IPS DF 6.9 (cell line): Measurements from ENCODE around the gene UBE2G2.

Source experiments
- DNase-seq: peaks from one replicate; pipeline ENCODE4 v3.0.0-alpha.2; 2013; ENCODE audit warnings: low read depth, low spot score
- H3K27ac ChIP-seq: one replicate; pipeline ENCODE4 v1.5.1; 2013; ENCODE audit warnings: low read length, control low read depth
- H3K27me3 ChIP-seq: 2 replicates; pipeline ENCODE4 v1.6.1; 2013; ENCODE audit warnings: mild to moderate bottlenecking, low read length; ENCODE audit not compliant: control insufficient read depth, insufficient read depth
- H3K36me3 ChIP-seq: 2 replicates; pipeline ENCODE4 v1.6.1; 2013; ENCODE audit warnings: low read length; ENCODE audit not compliant: control insufficient read depth, insufficient read depth
- H3K4me1 ChIP-seq: 2 replicates; pipeline ENCODE4 v1.6.1; 2013; ENCODE audit warnings: low read length; ENCODE audit not compliant: control insufficient read depth, insufficient read depth
- H3K4me3 ChIP-seq: 2 replicates; pipeline ENCODE4 v1.5.1; 2013; ENCODE audit warnings: mild to moderate bottlenecking, low read length
- H3K9me3 ChIP-seq: 2 replicates; pipeline ENCODE4 v1.6.1; 2013; ENCODE audit warnings: low read length, inconsistent platforms; ENCODE audit not compliant: control insufficient read depth, insufficient read depth
- WGBS: extraction: QIAGEN DNeasy Blood & Tissue Kit; methylation state at CpG from one replicate; pipeline ENCODE4 v1.1.7; 2013; ENCODE audit warnings: mixed read lengths, missing lambda C conversion rate; ENCODE audit not compliant: insufficient read length, insufficient coverage; 5-methylcytosine and 5-hydroxymethylcytosine counted together

The UBE2G2 gene

DNA sequence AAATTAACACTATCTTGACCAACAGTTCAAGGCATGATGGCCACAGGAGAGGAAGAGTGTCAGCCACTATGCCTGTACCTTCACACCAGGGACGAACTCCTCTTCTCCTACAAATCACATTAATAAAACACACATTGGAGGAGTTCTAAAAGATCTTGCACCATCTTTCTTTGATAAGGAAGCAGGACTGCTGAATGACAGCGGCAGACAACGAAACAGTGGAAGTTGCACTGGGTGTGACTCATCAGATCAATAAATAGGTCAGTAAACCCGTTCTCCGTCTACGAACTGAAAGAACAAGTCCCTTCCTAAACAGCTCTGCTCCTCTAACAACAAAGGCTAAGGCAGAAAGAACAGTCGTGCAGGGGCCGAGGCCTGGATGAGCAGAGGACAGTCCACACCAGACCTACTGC, 23.1 kb downstream of the UBE2G2 start:
- H3K4me1 ChIP-seq = no peaks in the 10 kb centered on the region
- H3K9me3 ChIP-seq = no peaks in the 10 kb centered on the region
- H3K27ac ChIP-seq = no peak overlapping the region
- H3K4me3 ChIP-seq = no peak overlapping the region
- WGBS = no CpG with 5 or more reads among the region's 8 CpGs
- no peak for DNase-seq
- peaks cover 8% of the 10 kb centered on the region; the same call in 1 of the 2 replicates for H3K36me3 ChIP-seq
- H3K27me3 ChIP-seq = no peaks in the 10 kb centered on the region

DNA sequence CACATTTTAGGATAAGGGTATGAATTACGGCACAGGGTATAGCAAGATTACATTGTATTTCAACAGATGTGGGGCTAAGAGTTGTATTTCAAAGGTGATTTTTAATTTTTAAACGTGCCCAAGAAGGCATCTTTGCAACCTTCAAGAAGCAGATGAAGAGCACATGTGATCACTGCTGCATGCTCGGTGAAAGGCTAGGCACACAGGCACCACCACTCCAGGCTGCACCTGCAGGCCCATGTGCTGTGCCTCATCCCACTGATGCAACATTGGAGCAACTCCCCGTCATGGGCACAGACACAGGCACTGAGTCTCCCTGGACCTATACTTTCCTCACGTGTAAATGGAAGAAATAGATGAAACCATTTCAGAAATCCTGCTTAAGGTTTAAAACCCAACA, 23.5 kb downstream of the UBE2G2 start:
- no peak for DNase-seq
- no peak overlapping the region for H3K27ac ChIP-seq
- H3K27me3 ChIP-seq = no peaks in the 10 kb centered on the region
- WGBS = no CpG with 5 or more reads among the region's 5 CpGs
- H3K4me1 ChIP-seq = no peaks in the 10 kb centered on the region
- peaks cover 12% of the 10 kb centered on the region; the same call in 1 of the 2 replicates for H3K36me3 ChIP-seq
- H3K4me3 ChIP-seq = no peak overlapping the region
- no peaks in the 10 kb centered on the region for H3K9me3 ChIP-seq

DNA sequence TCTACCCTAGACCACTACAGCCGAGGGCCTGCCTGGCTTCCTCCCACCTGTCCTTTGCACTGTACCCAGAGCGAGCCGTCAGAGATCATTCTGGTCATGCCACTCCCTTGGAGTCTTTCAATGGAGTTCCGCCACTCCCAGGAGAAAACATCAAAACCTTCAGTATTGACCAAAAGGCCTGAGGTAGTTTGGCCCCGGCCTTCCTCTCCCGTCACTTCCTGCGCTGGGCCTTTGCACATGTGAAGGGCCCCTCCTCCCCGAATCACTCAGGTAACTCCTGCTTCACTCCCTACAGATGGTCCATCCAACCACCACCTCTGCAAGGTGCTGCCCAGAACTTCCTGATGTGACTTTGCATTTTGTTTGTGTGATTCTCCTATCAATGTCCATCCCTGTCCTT, 26.6 kb downstream of the UBE2G2 start:
- Histone ChIP-seq H3K9me3 (no peaks in the 10 kb centered on the region), H3K4me1 (no peaks in the 10 kb centered on the region), H3K4me3 (no peak overlapping the region), H3K36me3 (peaks cover 26% of the 10 kb centered on the region), H3K27ac (no peak overlapping the region), H3K27me3 (no peaks in the 10 kb centered on the region)
- no peak for DNase-seq
- WGBS = no CpG with 5 or more reads among the region's 8 CpGs

DNA sequence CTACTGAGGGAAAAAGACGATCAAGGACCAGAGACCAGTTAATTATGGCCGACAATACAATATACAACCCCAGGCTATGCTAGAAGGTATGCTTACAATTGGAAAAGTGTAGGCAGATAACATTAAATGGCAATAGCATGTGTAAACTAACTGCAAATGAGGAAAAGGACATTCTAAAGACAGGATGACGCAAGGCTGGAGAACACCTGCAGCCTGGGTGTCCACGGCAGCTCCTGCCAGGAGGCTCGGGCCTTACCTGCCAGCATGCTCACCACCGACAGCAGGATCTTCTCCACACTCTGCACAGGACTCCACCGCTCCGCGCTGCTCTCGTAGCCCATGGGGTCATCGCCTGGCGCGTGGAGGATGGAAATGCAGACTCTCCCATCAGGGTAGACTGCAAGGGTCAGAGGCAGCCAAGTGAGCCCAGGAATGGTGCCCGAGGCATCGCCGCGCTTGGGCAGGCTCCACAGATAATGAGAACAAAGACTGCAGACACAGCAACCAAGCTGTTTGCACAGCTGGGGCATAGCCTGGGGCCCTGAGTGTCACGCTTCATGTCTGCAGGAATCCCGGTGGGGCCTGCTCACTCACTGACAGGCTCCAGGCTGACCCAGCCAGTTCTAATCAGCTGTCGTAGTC, 28.2 kb downstream of the UBE2G2 start:
- no peak for DNase-seq
- H3K4me1 ChIP-seq = no peaks in the 10 kb centered on the region
- H3K9me3 ChIP-seq = no peaks in the 10 kb centered on the region
- H3K27me3 ChIP-seq = no peaks in the 10 kb centered on the region
- peaks cover 29% of the 10 kb centered on the region for H3K36me3 ChIP-seq
- H3K27ac ChIP-seq = no peak overlapping the region
- WGBS = no CpG with 5 or more reads among the region's 20 CpGs
- no peak overlapping the region for H3K4me3 ChIP-seq

DNA sequence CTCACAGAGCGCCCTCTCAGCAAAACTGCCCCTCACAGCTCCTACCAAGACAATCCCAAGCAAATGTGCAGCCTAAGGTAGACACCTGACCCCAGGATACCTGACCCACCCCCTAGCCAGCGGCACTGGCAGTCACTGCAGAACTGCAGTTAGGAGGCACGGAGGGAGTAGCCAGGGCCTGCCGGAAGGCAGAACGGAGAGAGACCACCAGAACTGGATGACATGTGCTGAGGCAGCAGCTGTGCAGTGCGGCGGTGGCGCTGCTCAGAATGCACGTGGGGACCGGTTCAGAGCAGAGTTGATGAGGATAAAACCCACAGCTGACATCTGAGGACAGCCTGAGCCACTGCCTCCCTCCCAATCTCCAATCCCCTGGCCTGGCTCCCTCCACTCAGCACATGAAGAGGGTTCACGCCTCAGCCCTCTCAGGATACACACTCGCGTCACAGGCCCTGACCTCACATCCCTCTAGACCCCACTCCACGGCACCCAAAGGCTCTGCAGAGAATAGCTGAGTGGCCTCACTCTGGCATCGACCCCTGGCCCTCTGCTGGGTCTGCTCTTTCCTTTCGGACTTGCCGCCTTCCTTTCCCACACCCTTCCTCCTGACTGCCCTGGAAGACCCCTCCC, 29.6 kb downstream of the UBE2G2 start:
- H3K36me3 ChIP-seq = peaks cover 26% of the 10 kb centered on the region
- no CpG with 5 or more reads among the region's 17 CpGs for WGBS

DNA sequence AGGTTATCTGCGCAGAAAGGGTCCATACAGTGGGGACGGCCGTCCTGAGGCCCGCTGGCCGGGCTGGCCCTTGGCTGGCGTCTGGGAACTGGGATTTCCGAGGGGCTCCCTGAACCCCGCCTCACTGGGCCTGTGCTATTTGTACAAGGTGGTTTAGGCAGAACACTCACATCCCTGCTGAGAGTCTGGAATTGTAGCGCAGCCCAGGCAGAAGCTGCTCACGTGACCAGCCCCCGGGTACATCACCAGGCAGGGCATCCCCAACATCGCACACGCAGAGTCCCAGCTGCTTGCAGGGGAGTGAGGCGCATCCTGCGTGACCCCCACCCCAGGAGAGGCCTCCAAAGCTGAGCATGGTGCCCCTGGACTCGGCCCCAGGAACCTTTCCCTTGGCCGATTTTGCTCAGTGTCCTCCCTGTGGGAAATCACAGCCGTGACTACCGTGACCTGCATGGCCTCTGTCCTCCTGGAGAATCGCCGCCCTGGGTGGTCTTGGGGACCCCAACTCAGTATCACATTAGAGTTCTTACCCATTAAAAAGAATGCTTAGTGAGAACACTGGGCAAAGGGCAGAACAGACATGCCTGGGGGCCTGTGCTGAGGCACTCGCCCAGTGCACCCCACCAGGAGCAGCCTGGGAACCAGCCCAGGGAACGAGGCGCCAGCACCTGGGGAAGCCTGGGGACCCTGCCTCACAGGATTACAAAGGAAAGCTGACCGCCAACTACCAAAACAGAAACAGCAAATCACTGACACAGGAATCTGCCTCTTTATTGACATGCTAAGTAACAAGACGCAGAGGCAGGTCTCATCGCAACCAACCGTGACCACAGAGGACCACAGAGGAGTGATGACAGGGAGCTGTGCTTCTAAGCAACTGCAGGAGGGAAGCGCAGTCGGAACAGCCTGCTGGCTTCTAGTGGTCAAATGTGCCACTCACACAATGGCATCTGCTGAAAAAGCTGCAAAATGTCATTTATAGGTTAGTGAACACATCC, 33.5 kb downstream of the UBE2G2 start:
- no peak for DNase-seq
- WGBS = no CpG with 5 or more reads among the region's 30 CpGs
- Histone ChIP-seq H3K36me3 (peaks cover 17% of the 10 kb centered on the region), H3K4me1 (peaks cover 17% of the 10 kb centered on the region), H3K9me3 (no peaks in the 10 kb centered on the region), H3K27me3 (no peaks in the 10 kb centered on the region), H3K4me3 (no peak overlapping the region), H3K27ac (no peak overlapping the region)

More for the DNA sequence above, 29.6 kb downstream of the UBE2G2 start:
- Histone ChIP-seq H3K4me3 (no peak overlapping the region), H3K27me3 (no peaks in the 10 kb centered on the region), H3K4me1 (peaks cover 2% of the 10 kb centered on the region; the same call in 1 of the 2 replicates), H3K9me3 (no peaks in the 10 kb centered on the region), H3K27ac (no peak overlapping the region)
- no peak for DNase-seq

DNA sequence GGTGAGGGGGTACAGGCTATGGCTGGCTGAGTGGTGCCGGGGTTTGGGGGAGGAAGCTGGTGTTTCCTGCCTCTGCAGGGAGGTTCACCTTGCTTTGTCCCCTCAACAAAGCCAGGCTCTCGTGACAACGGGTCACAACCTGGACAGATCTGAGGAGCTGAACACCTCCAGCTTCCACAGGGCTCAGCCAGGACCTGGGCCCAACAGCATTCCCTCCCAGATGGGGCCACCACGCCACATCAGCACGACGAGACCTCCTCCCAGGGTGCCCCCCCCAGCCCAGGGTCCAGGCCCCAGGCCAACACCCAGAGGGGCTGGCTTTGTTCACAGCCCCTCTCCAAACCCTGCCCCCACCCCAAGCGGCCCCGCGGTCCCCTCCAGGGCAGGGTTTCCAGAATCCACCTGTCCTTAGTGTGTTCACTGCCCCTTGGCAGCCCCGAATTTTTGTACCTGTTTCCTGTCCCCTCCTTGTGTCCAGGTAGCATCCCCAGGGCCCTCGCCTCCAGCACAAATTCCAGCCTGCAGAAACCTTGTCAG, 34.7 kb downstream of the UBE2G2 start:
- H3K4me1 ChIP-seq = peaks cover 17% of the 10 kb centered on the region
- no peak for DNase-seq
- no CpG with 5 or more reads among the region's 11 CpGs for WGBS
- H3K9me3 ChIP-seq = no peaks in the 10 kb centered on the region
- no peak overlapping the region for H3K27ac ChIP-seq
- H3K27me3 ChIP-seq = no peaks in the 10 kb centered on the region
- no peak overlapping the region for H3K4me3 ChIP-seq
- H3K36me3 ChIP-seq = peaks cover 12% of the 10 kb centered on the region

DNA sequence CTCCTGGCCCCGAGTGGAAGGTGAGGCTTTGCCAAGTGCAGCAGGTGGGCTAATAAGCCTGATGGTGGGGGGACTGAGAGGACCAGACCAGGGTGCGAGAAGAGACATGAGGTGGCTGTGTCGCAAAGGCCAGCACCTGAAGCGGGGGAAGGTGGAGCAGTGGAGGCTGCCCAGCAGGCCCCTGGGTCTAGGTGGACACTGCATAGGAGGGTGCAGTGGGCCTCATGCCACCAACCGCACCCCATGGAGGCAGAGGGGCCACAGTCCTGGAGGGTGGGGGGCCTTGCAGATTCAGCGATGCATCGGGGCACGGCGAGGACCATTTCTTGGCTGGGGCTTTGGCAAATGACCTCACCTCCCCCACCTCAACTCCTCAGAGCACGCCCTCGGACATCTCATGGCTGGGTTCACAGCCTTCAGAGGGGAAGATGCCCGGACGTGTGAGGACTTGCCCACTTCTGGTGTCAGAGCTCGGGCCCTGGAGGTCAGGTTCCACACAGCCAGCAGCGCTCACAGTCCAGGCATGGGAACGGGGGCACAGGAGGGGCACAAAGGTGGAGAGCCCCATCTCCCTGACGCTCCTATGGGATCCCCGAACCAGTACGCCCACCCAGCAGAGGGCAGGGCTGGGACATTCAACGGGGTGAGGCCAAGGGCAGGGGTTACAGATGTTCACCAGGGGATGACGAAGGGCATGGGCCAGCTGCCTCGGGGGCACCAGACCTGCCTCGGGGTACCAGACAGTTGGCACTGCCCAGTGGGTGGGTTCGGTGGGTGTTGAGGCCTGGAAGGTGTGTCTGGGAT, 35.4 kb downstream of the UBE2G2 start:
- WGBS = no CpG with 5 or more reads among the region's 24 CpGs
- no peak for DNase-seq
- H3K27me3 ChIP-seq = no peaks in the 10 kb centered on the region

DNA sequence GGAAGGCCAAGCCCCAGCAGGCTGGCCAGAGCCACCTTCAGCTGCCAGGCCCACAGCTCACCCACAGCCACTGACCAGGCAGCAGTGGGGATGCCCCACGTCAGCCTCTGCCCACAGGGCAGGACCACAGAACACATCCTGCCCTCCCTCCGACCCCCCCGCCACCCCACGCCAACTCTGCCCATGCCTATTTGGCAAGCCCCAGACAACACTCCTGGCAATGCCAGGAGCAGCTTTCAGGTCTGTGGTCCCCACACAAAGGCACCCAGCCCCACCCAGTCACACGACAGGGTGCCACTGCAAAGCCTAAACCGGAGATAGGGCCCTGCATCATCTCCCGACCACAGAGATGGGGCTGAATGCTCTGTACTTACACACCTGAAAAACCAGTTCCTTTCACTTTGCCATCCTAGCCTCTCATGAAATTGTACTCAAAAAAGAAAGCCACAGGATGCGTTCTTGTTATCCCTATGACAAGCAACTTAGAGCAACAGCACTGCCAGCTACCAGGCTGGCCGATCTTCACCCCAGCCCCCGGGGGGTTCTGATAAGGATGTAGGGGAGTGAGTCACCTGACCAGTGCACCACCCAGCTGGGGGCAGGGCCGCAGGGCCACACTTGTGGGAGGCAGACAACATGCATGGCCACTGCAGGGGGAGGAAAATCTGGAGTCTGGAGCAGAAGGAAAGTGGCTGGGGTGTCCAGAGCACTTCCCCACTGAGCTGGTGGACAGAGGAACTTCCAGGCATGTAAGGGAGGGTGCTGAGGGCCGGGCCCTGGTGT, 36.2 kb downstream of the UBE2G2 start:
- no peaks in the 10 kb centered on the region for H3K27me3 ChIP-seq
- no peaks in the 10 kb centered on the region for H3K9me3 ChIP-seq
- H3K4me3 ChIP-seq = no peak overlapping the region
- peaks cover 20% of the 10 kb centered on the region for H3K4me1 ChIP-seq
- DNase-seq = no peak
- no CpG with 5 or more reads among the region's 12 CpGs for whole genome bisulfite sequencing
- H3K27ac ChIP-seq = no peak overlapping the region
- H3K36me3 ChIP-seq = 0 out of 2 replicates have a peak, but pooled peaks cover 3% of the 10 kb centered on the region

More for the DNA sequence above, 35.4 kb downstream of the UBE2G2 start:
- H3K27ac ChIP-seq = no peak overlapping the region
- no peaks in the 10 kb centered on the region for H3K9me3 ChIP-seq
- no peak overlapping the region for H3K4me3 ChIP-seq
- peaks cover 17% of the 10 kb centered on the region for H3K4me1 ChIP-seq
- peaks cover 7% of the 10 kb centered on the region for H3K36me3 ChIP-seq
